ENCODE measurements around the gene IL17D.

DNA sequence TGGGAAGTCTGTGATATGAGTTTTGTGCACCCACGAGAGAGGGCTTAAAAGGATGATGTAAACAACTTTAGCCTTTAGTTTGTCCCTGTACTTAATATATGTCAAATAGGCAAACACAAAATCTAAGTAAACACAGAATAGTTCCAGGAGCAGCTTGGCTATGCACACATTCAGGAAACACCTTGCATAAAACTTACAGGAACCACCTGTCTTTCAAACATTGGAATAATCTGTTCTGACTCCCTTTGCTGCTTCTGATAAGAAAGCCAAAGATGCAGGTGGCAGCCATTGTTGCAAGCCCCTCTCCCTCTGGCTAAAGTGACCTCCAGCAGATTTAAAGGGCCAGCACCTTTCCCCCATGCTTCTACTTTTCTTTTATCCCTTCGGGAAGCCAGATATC lies 65.6 kb downstream of the IL17D start:
- no peak for TF ChIP-seq POLR2AphosphoS5 (IDR thresholded peaks at IDR 0.05; ENCODE audit: low read depth)
- no peak for TF ChIP-seq CTCF (conservative IDR thresholded peaks at IDR 0.05; ENCODE audit: low read depth in 2 of 2)
- no peak for TF ChIP-seq REST (IDR thresholded peaks at IDR 0.05; ENCODE audit: unreplicated experiment)
- no peak for TF ChIP-seq EZH2 (IDR thresholded peaks at IDR 0.05; ENCODE audit: low read depth, unreplicated experiment)

Measured in GM23338 (cell line).